Measurements from ENCODE around the gene CSNK1A1.
"Not testable (repeated sequence)": the region's sequence is repeated elsewhere in the genome, so short reads cannot be mapped to it uniquely, and the experiment has no call there.

The CSNK1A1 gene

GRCh38 chr5:149526845-149527590, 24.2 kb downstream of the CSNK1A1 start:
- DNase-seq, result no peak

GRCh38 chr5:149521739-149522685, 29.2 kb downstream of the CSNK1A1 start:
- DNase-seq, result no peak

GRCh38 chr5:149519601-149520000, 31.6 kb downstream of the CSNK1A1 start:
- no peak for DNase-seq

GRCh38 chr5:149518620-149519019, 32.6 kb downstream of the CSNK1A1 start:
- no peak for DNase-seq

GRCh38 chr5:149517461-149518122, 33.6 kb downstream of the CSNK1A1 start:
- DNase-seq, result no peak

GRCh38 chr5:149514512-149514911, 36.7 kb downstream of the CSNK1A1 start:
- no peak for DNase-seq

- not testable (repeated sequence) for DNase-seq
These were observed 37.8 kb downstream of the CSNK1A1 start for GRCh38 chr5:149513372-149513947.

- no peak for DNase-seq
These were observed 41.1 kb downstream of the CSNK1A1 start for GRCh38 chr5:149510136-149510535.

GRCh38 chr5:149504677-149505076, 46.6 kb downstream of the CSNK1A1 start:
- DNase-seq, result no peak

- DNase-seq, result no peak
These were observed 48.2 kb downstream of the CSNK1A1 start for GRCh38 chr5:149503006-149503405.

- DNase-seq, result no peak
These were observed 50.2 kb downstream of the CSNK1A1 start for GRCh38 chr5:149500922-149501582.

GRCh38 chr5:149498724-149499336, 52.4 kb downstream of the CSNK1A1 start:
- DNase-seq, result no peak

GRCh38 chr5:149497357-149497756, 53.9 kb downstream of the CSNK1A1 start:
- no peak for DNase-seq

- DNase-seq, result no peak
These were observed 54.3 kb downstream of the CSNK1A1 start for GRCh38 chr5:149496917-149497316.

- no peak for DNase-seq
These were observed 55.1 kb downstream of the CSNK1A1 start for GRCh38 chr5:149496166-149496565.

- DNase-seq, result no peak
These were observed 55.6 kb downstream of the CSNK1A1 start for GRCh38 chr5:149495673-149496072.

- no peak for DNase-seq
These were observed 57.9 kb downstream of the CSNK1A1 start for GRCh38 chr5:149493316-149493715.

GRCh38 chr5:149492781-149493180, 58.5 kb downstream of the CSNK1A1 start:
- DNase-seq, result no peak

- no peak for DNase-seq
These were observed 60.4 kb downstream of the CSNK1A1 start for GRCh38 chr5:149490599-149491485.

GRCh38 chr5:149489605-149490037, 61.6 kb downstream of the CSNK1A1 start:
- DNase-seq, result no peak
